Omental fat pad (tissue), 4 donors: Measurements from ENCODE around the gene S100G. TPM values are rescaled to one million over a fixed set of nuclear protein-coding genes. Genes with fewer than 3 reads are reported as not detected.

Experiments used
- ATAC-seq: fragments of 150-250 bp; one replicate; pipeline ENCODE4 v1.9.1; 2016; ENCODE audit warnings: mild to moderate bottlenecking, moderate library complexity; ENCODE audit not compliant: low FRiP score
- DNase-seq: peaks from one replicate; pipeline ENCODE4 v3.0.0-alpha.2; 2019; ENCODE audit warnings: low spot score
- CTCF ChIP-seq, 3 donors: fragments of 450-650 bp; IDR thresholded peaks; one replicate each; pipeline ENCODE4 v1.5.1; 2016 to 2017; ENCODE audit warnings: antibody characterized with exemption in 3 of 3, mild to moderate bottlenecking in 3 of 3, moderate library complexity in 2 of 3
- total RNA-seq, 4 donors: library from RNA; depleted of rRNA; stranded (reverse); fragments of >200 nt; gene quantifications; one replicate each; pipeline ENCODE4 v1.1.0, GENCODE V29; 2016

The S100G gene
- total RNA-seq, 4 donors from 2014 or later, result not detected

DNA sequence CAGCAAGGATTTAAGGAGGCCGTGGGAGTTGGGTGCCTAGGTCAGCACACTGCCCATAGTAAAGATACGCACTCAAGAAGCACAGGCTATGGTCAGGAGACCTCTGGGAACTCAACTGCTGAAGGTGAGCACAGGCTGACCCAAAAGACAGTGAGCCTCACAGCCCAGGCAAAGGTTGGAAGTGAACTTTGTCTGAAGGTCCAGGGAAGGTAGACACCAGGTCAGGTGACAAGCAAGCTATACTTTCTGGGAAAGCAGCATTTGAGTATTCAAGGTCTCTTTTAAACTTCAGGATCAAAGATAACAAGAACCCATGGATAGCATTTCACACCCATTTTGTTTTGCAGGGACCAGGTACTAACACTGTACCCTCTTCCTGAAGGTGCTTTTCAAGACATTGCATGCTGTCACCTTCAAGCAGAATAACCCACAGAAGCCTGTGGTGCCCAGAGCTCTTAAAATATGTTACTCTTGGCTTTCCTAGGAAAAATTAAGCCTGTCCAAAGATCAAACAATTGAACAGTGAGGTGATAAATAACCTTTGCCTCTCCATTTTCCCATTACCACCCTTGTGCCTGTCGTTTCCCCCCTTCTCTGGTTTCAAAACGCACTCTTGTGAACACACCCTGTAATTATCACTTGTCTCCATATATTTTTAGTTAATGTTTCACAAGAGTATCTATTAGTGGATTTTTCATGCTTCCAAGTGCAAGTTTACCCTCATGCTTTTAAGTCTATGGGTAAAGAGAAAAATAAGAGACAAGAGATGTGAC is 3.4 kb upstream of the S100G start:
- TF ChIP-seq CTCF (IDR thresholded peaks at IDR 0.05), result no peak
- DNase-seq (no peak), ATAC-seq (no peak)

DNA sequence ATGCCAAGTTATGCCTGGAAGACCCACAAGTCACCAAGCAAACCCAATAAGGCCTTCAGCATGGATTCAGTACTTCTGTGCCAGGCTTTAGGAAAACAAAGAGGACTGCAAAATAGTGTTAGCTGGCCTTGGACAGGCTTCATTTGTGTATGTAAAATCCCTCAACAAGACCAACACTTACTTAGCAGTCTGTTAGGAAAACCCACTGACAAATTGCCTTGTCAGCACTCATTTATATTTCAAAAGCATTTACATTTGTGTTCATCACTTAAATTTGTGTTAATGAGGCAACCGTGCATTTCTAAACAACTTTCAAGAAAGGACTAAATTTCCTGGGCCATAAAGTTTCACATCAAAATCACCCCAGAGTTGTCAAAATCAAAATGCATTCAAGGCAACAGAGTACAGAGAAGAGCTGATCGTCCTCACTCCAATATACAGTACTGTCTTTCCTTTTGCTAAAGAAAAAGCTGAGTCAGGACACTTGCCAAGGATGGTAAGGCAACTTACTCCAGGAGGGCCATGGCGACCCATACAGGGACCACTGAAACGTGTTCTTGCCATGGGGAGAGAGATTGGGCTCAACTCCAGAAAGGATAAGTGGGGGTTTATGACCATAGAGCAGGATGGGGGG is 1.6 kb downstream of the S100G start:
- no peak for DNase-seq
- no peak for ATAC-seq
- no peak for TF ChIP-seq CTCF (IDR thresholded peaks at IDR 0.05)

GRCh38 chrX:16653424-16653823 is 3.5 kb downstream of the S100G start:
- no peak for TF ChIP-seq CTCF (IDR thresholded peaks at IDR 0.05)
- DNase-seq (no peak), ATAC-seq (no peak)

- DNase-seq (no peak), ATAC-seq (no peak)
- no peak for TF ChIP-seq CTCF (IDR thresholded peaks at IDR 0.05)
These were observed 4.1 kb downstream of the S100G start for GRCh38 chrX:16654093-16654492.

DNA sequence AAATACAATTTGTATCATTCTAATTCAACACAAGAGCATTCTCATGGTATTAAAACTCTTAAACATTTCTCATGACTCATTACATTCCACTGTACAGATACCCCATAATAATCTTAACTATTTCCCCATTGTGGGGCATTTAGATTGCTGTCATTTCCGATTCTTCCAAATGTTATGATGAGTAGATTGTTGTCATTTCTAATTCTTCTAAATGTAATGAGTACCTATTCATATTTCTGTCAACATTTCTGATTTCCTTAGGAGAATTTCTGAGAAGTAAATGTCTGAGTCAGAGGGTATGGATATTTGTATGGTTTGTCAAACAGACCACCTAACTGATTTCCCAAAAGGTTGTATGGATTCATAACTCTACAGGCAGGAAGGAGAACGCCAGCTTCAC is 8.3 kb downstream of the S100G start:
- DNase-seq (no peak), ATAC-seq (no peak)
- TF ChIP-seq CTCF (IDR thresholded peaks at IDR 0.05), result no peak

- TF ChIP-seq CTCF (IDR thresholded peaks at IDR 0.05), result no peak
- no peak for ATAC-seq
- no peak for DNase-seq
These were observed 9.4 kb downstream of the S100G start for GRCh38 chrX:16659321-16659720.

- DNase-seq, result no peak
- ATAC-seq, result no peak
- no peak for TF ChIP-seq CTCF (IDR thresholded peaks at IDR 0.05)
These were observed 11.5 kb downstream of the S100G start for GRCh38 chrX:16661495-16661894.
